Measurements from ENCODE around the gene CRIP3.

CRIP3 gene

GRCh38 chr6:43302126-43302525, 6.5 kb downstream of the CRIP3 start:
- Histone ChIP-seq H3K27ac (ENCODE audit: extremely low read depth, low read depth, low read length) (no peak overlapping the region), H3K4me3 (ENCODE audit: low read depth, low read length) (no peak overlapping the region), H3K9me3 (ENCODE audit: control insufficient read depth, insufficient read depth, low read depth, low read length) (no peaks in the 10 kb centered on the region), H3K4me1 (ENCODE audit: control insufficient read depth, insufficient read depth, low read length) (no peaks in the 10 kb centered on the region), H3K36me3 (ENCODE audit: control insufficient read depth in 2 of 2, insufficient read depth in 1 of 2, low read length in 2 of 2) (no peaks in the 10 kb centered on the region)
- ChIA-PET CTCF (no interaction called here), POLR2A (no interaction called here)
- TF ChIP-seq ZNF449 (tag by site-specific recombination; IDR thresholded peaks at IDR 0.05) (no peak), HOXC10 (CRISPR knock-in tag; IDR thresholded peaks at IDR 0.05) (no peak), ZNF530 (tag by site-specific recombination; IDR thresholded peaks at IDR 0.05; ENCODE audit: low read depth) (no peak), SP7 (tag by site-specific recombination; IDR thresholded peaks at IDR 0.05) (no peak), ZNF704 (tag by site-specific recombination; IDR thresholded peaks at IDR 0.05) (no peak), SCRT1 (tag by site-specific recombination; IDR thresholded peaks at IDR 0.05; ENCODE audit: borderline replicate concordance) (no peak), ZNF311 (tag by site-specific recombination; IDR thresholded peaks at IDR 0.05; ENCODE audit: borderline replicate concordance) (no peak), ZNF26 (tag by site-specific recombination; IDR thresholded peaks at IDR 0.05) (no peak), ZNF747 (tag by site-specific recombination; IDR thresholded peaks at IDR 0.05) (no peak), ZNF658 (tag by site-specific recombination; IDR thresholded peaks at IDR 0.05) (no peak), ZNF175 (tag by site-specific recombination; IDR thresholded peaks at IDR 0.05) (no peak), ZNF518A (tag by site-specific recombination; conservative IDR thresholded peaks at IDR 0.05; ENCODE audit: low read depth) (no peak), ZFP3 (tag by site-specific recombination; IDR thresholded peaks at IDR 0.05; ENCODE audit: low read depth) (no peak), ZFP37 (tag by site-specific recombination; IDR thresholded peaks at IDR 0.05) (no peak), ZNF654 (tag by site-specific recombination; IDR thresholded peaks at IDR 0.05; ENCODE audit: low read depth) (no peak)

GRCh38 chr6:43301081-43301870, 7.3 kb downstream of the CRIP3 start:
- CTCF ChIA-PET: interaction anchor here (1.5 kb wide), 1 partner anchor 33 kb away, joined by 3 read pairs; no protein-coding TSS in a partner anchor
- Histone ChIP-seq H3K27ac (ENCODE audit: extremely low read depth, low read depth, low read length) (no peak overlapping the region), H3K9me3 (ENCODE audit: control insufficient read depth, insufficient read depth, low read depth, low read length) (no peaks in the 10 kb centered on the region), H3K36me3 (ENCODE audit: control insufficient read depth in 2 of 2, insufficient read depth in 1 of 2, low read length in 2 of 2) (no peaks in the 10 kb centered on the region), H3K4me1 (ENCODE audit: control insufficient read depth, insufficient read depth, low read length) (no peaks in the 10 kb centered on the region), H3K4me3 (ENCODE audit: low read depth, low read length) (no peak overlapping the region)
- peak; percentile 74; the same call in 1 of the 2 replicates for TF ChIP-seq ZNF600 (tag by site-specific recombination; IDR thresholded peaks at IDR 0.05)
- no peak for TF ChIP-seq ZNF776 (tag by site-specific recombination; IDR thresholded peaks at IDR 0.05; ENCODE audit: borderline replicate concordance)
- POLR2A ChIA-PET: no interaction called here
